Eye (tissue), 1 donor: ENCODE results near the gene CD79A.
A peak's percentile ranks its signal among the peaks of the same experiment; 100 is the strongest.
"Not testable (repeated sequence)": the region's sequence is repeated elsewhere in the genome, so short reads cannot be mapped to it uniquely, and the experiment has no call there.

Experiments used
- DNase-seq: peaks from one replicate; pipeline ENCODE4 v3.0.0-alpha.2; 2015

Gene CD79A

DNA sequence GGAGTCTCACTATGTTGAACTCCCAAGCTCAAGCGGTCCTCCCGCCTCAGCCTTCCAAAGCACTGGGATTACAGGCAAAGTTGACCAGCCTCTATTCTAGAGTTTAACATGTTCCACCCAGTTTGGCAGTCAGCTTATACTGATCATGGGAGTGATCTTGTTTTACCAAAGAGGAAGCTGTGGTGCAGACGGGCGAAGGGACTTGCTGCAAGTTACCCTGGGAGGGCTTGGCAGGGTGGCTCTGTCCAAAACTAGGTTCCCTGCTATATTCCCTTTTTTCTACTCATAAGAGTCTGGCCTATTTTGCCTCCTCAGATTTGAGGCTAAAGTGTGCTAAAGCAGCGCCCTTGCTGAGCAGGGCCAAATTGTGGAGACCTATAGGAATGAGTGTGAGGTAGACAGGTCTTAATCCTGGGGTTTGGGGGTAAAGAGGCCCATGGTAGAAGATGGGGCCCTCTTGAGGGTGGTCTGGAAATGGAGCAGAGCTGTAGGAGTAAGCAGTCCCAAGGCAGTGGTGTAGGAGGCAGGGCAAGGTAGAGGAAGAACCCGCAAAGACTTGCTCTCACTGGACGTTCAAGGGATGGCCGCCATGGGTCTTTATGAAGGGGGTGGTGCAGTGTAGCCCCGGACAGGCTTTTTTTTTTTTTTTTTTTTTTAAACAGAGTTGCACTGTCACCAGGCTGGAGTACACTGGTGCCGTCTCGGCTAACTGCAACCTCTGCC, 13.7 kb upstream of the CD79A start:
- no peak for DNase-seq

- no peak for DNase-seq
These were observed 12.7 kb upstream of the CD79A start for GRCh38 chr19:41864374-41864773.

- DNase-seq, result no peak
These were observed 10.8 kb upstream of the CD79A start for GRCh38 chr19:41866284-41866683.

DNA sequence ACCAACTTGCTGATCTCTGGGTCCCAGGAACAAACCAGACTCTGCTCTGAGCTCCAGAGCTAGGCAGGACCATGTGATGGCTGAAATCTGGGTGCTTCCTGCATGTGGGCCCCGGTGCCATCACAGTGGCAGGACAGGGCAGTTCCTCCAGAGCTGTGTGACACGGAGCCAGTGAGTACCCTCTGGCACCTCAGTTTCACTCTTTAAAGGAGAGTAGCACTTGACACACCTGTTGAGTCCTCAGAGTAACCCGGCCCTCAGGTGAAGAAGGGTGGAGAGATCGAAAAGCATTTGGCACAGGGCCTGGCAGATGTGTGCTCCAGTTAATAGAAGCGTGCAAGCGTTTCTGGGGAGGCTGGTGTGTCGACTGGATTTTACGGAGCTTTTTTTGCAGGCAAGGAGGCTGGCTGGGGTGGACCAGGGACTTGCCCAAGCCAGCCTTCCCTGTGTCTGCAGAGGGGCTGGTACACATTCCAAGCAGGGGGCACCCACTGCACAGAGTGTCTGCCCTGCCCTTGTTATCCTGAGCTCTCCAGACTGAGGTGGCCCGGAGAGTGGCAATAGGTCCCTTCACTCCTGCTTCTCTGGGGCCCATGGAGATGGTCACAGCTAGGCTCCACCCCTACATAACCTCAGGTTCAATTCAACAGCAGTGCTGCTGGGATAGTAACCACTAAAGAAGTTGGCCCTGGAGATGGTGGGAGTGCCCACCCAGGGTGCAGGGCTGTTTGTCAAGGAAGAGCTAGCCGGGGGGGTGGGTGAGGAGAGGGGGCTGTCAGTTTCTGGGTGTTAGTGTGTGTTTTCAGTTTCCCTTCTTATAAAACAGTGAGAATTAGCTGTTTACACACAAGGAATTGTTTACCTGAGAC, 8.7 kb upstream of the CD79A start:
- no peak for DNase-seq

DNA sequence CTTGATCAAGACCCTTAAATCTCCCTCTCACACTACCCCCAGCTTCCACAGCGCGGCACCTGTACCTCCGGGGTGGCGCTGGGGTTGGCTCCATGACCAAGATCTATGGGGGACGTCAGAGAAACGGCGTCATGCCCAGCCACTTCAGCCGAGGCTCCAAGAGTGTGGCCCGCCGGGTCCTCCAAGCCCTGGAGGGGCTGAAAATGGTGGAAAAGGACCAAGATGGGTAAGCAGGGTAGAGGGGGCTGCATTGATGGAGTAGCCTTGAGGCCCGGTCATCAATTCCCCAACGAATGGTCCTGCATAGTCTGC, 8.1 kb upstream of the CD79A start:
- DNase-seq, result no peak

DNA sequence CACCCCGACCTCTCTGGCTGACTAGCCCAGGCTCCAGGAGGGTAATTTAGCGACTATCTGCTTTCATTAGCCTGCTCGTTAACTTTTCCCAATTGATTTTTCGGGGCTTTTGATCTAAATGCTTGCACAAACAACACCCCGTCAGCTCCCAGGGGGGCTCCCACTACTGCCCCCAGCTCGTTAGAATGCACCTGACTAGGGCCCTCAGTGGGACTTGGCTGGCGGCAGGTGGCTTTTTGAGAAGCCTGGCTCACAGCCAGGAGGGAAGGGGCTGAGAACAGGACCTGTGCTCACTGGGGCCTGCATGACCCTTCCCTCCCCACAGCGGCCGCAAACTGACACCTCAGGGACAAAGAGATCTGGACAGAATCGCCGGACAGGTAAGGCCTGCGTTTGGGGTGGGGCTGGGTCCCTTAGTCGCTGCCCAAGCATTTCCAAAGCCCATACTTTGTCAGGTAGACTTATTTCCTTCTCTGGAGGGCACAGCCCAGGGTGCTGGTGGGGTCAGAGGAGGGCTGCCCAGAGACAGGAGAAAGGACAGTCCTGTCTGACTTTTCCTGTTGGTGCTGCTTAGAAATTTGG, 7.6 kb upstream of the CD79A start:
- DNase-seq, result no peak

GRCh38 chr19:41870401-41870873, 6.6 kb upstream of the CD79A start:
- DNase-seq, result no peak

- DNase-seq, result no peak
These were observed 5.3 kb upstream of the CD79A start for GRCh38 chr19:41871573-41872383.

DNA sequence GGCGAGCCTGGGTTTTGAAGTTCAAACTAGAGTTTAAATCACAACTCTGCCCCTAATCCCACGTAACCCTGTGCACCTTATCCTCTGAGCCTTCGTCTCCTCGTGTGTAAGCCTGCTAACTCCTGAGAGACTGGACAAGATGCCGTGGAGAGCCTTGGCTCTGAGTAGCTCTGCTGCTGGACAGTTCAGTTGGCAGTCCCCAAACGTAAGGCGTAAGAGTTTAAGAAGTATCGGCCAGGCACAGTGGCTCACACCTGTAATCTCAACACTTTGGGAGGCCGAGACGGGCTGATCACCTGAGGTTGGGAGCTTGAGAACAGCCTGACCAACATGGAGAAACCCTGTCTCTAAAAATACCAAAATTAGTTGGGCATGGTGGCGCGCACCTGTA, 4.7 kb upstream of the CD79A start:
- DNase-seq, result no peak

GRCh38 chr19:41872775-41873647, 4.1 kb upstream of the CD79A start:
- DNase-seq, result peak; percentile 71

DNA sequence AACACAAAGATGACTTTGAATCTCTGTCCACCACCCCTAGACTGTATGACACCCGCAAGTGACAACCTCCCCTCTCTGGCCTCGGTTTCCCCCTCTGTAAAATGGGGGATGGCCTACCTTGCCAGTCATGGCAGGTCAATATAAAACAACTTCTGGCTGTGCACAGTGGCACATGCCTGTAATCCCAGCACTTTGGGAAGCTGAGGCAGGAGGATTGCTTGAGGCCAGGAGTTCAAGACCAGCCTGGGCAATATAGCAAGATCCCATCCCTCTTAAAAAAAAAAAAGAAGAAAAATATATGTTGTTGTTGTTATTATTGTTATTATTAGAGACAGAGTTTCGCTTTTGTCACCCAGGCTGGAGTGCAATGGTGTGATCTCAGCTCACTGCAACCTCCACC, 1.1 kb upstream of the CD79A start:
- DNase-seq, result not testable (repeated sequence)

DNA sequence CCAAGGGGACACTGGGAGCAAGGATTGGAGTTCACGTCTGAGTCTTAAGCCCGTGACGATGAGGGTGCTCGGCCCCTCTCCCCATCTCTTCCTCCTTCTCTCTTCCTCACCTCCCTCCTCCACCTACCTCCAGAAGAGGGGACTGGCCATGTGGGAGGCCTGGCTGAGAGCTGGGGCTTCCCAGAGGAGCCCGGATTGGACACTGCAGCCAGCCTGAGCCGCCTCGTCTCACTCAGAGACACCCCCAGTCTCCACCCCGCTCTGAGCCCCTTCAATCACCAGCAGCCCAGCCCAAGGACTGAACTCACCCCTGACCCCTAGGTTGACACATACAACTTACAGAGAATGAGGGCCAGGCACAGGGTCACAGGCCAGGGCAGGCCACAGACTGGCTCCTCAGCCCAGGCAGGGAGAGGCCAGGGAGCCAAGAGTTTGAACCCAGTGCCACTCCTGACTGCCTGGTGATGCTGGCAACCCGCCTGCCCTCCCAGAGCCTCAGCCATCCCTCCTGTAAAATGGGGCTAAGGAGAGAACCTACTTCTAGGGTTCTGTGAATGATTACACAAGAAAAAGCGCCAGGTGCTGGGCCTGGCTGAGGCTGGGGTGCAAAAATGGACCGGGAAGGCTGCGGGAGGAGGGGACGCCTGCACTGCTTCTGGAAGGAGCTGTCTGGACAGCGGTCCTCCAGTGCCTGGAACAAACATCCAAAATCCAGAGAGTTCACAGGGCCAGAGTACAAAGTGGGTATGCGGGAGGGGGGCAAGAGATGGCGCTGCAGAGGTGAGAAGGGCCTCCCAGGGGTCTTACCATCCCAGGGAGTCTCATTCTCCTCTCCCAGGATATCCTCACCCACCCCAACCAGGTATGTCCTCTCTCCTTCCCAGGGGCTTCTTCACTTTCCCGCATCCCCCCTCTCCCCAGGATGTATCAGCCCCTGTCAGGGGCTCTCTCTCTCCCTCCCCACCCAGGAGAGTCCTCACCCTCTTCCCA, 1.1 kb downstream of the CD79A start:
- no peak for DNase-seq

DNA sequence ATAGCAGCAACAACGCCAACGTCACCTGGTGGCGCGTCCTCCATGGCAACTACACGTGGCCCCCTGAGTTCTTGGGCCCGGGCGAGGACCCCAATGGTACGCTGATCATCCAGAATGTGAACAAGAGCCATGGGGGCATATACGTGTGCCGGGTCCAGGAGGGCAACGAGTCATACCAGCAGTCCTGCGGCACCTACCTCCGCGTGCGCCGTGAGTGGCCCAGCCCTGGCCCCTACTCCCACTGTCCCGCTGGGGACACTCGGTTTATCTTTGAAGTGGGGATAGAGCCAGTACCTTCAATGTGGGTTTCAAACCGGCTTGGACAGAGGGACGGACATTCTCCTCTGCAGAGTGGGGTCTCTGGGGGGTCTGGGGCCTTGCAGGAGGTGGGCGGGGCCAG, 2.0 kb downstream of the CD79A start:
- DNase-seq, result no peak

DNA sequence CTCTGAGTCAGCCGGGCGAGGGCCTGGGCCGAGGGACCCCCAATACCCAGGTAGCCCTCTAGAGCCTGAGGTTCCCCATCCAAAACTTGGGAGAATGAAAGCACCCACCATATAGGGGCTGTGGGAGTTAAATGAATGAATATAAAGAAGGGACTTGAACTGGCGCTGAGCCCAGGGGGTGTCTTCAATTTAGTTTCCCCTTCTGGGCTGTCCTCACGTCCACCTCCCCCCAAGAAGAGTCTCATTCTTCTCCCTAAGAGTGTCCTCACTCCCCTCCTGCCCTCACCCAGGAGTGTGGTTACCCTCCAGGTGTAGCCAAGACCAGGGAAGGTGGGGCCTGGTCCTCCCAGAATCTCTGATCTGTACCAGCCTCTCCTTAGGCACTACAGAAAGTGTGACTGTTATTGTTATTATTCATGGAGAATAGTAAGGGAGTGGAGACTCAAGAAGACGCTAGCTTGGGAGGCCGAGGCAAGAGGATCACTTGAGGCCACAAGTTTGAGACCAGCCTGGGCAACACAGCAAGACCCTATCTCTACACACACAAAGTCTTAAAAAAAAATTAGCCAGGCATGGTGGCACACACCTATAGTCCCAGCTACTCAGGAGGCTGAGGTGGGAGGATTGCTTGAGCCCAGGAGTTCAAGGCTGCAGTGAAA, 2.7 kb downstream of the CD79A start:
- DNase-seq, result no peak

DNA sequence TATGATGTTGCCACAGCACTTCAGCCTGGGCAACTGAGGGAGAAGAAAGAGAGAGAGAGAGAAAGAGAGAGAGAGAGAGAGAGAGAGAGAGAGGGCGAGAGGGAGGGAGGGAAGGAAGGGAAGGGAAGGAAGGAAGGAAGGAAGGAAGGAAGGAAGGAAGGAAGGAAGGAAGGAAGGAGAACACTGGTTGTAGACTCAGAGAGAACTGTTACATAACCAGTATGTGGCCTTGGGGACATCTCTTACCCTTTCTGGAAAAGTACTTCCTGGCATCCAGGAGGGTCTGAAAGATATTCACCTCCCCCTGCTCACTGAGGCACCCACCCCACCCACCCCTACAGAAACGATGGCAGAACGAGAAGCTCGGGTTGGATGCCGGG, 3.2 kb downstream of the CD79A start:
- DNase-seq, result no peak

- DNase-seq, result peak; percentile 43
These were observed 5.7 kb downstream of the CD79A start, which contains the start of gene ARHGEF1 for GRCh38 chr19:41882568-41883462. Gene ARHGEF1, plus strand, starts transcription at chr19:41883184. Its CDS starts 4,899 bp downstream, at chr19:41888083.

DNA sequence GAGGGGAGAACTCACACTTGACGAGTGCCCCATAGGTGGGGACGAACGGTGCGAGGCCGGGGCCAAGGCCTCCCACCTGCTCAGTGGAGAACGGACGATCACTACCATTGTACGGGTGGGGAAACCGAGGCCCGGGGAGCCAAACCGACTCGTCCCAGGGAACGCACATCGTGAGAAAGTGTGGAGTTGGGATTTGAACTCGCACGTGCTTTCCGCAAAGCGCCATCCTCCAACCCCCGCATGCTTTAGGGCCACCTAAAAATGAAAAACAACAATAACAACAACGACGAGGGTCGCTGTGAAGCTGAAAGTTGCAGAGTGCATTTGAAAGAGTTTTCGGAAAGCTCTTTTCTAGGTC, 6.4 kb downstream of the CD79A start:
- no peak for DNase-seq

DNA sequence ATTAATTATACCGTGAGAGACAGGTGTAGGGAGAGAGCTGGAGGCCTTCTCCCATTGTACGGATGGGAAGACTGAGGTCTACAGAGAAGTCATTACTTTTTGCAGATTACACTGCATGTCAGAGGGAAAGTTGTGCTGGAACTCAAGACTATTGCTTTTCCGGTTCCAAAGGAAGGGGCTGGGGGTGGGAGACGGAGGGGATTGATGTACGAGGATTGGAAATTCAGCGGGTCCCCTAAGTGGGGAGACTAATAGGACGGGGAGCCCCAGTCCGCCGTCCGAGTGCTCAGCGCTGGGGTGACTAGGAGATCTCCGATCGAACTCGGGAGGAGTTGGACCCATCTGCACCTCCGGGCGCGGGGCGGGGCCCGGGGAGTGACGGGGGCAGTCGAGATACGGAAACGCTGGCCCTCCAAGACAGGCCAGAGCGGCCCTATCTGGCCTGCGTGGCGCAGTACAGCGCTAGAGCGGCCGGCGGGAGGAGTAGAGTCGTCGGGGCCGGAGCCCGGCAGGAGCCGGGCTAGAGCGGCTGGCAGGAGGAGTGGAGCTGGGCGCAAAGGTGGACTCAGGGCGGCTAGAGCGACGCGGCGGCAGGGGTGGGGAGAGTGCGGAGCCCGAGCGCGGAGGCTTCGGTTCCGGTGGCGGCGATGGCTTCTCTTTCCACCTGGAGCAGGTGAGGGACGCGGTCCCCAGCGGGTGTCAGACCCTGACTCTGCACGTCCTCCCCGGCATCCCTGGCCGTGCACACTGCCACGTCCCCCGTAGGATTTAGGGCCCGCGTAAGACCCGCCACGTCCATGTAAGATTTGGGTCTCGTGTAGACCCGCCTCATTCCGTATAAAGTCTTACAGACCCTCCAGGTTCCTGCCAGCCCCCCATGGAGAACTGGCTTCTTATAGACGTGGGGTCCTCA, 7.0 kb downstream of the CD79A start:
- DNase-seq, result peak; percentile 96
